C4-2B (cell line): ENCODE results near the gene TAF8.

Experiments
- H3K27ac ChIP-seq: fragments of 450-650 bp; 2 replicates; pipeline ENCODE4 v1.5.1; 2017
- ZFX ChIP-seq: fragments of 450-650 bp; IDR thresholded peaks from 2 replicates; pipeline ENCODE4 v1.6.1; 2017
- TF ChIP-seq, protein P1 (sequence below): fragments of 450-650 bp; conservative IDR thresholded peaks from 2 replicates; pipeline ENCODE4 v1.5.1; 2017; ENCODE audit warnings: mild to moderate bottlenecking

The TAF8 gene

GRCh38 chr6:42103753-42104094, 53.4 kb downstream of the TAF8 start:
- H3K27ac ChIP-seq, result no peak overlapping the region
- TF ChIP-seq, protein P1, sequence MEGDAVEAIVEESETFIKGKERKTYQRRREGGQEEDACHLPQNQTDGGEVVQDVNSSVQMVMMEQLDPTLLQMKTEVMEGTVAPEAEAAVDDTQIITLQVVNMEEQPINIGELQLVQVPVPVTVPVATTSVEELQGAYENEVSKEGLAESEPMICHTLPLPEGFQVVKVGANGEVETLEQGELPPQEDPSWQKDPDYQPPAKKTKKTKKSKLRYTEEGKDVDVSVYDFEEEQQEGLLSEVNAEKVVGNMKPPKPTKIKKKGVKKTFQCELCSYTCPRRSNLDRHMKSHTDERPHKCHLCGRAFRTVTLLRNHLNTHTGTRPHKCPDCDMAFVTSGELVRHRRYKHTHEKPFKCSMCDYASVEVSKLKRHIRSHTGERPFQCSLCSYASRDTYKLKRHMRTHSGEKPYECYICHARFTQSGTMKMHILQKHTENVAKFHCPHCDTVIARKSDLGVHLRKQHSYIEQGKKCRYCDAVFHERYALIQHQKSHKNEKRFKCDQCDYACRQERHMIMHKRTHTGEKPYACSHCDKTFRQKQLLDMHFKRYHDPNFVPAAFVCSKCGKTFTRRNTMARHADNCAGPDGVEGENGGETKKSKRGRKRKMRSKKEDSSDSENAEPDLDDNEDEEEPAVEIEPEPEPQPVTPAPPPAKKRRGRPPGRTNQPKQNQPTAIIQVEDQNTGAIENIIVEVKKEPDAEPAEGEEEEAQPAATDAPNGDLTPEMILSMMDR, result no peak
- no peak for TF ChIP-seq ZFX

GRCh38 chr6:42104095-42104803, 53.9 kb downstream of the TAF8 start:
- no peak for TF ChIP-seq ZFX
- TF ChIP-seq, protein P1, result no peak
- H3K27ac ChIP-seq, result no peak overlapping the region

DNA sequence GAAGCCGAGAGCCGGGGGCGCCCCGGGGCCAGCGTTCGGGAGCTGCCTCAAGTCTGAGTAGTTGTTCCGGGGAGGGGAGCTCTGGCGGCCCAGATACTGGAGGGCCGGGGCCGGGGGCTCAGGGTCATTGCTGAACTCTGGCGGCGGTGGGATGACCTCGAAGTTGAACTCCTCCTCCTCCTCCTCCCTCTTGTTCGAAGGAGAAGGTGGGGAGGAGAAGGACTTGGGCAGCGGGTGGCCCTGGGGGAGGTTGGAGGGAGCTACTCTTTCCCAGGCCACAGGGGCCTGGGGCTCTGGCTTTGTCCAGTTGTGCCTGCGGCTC, 54.4 kb downstream of the TAF8 start:
- H3K27ac ChIP-seq, result no peak overlapping the region
- TF ChIP-seq, protein P1, result no peak
- no peak for TF ChIP-seq ZFX

DNA sequence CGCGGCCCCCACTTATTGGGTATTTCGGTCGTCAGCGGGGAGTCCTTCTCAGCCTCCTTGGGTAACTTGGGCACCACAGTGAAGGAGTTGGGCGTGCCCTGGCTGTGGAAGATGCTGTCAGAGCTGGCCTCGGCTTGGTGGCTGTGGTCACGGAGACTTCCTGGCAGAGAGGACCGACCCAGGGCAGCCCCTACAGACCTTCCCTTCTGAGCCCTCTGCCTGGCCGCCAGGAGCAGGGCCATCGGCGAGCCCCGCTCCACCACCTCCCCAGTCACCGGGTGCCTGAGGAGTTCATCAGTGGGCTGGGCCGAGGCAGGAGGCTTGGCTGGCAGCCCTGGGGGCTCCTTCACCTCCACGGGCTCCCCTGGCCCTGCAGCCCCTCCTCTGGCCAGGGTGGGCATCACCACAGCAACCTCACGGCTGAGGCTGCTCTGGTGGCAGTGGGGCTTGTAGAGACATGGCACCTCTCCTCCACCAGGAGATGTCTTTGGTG, 54.9 kb downstream of the TAF8 start:
- TF ChIP-seq, protein P1, result no peak
- no peak for TF ChIP-seq ZFX

GRCh38 chr6:42105709-42106108, 55.4 kb downstream of the TAF8 start:
- H3K27ac ChIP-seq, result no peak overlapping the region
- TF ChIP-seq, protein P1, result no peak
- no peak for TF ChIP-seq ZFX

More for the DNA sequence above, 54.9 kb downstream of the TAF8 start:
- H3K27ac ChIP-seq, result no peak overlapping the region

- TF ChIP-seq, protein P1, result no peak
- TF ChIP-seq ZFX, result no peak
- no peak overlapping the region for H3K27ac ChIP-seq
These were observed 56.0 kb downstream of the TAF8 start for GRCh38 chr6:42106112-42107023.

GRCh38 chr6:42108071-42108470, 57.7 kb downstream of the TAF8 start:
- no peak for TF ChIP-seq ZFX
- TF ChIP-seq, protein P1, result no peak
- H3K27ac ChIP-seq, result no peak overlapping the region
